ENCODE data around the gene MAN2A1.

Gene MAN2A1

GRCh38 chr5:109719978-109720377 lies 30.3 kb downstream of the MAN2A1 start:
- no peak overlapping the region for H3K4me2 ChIP-seq (ENCODE audit: low read length)
- no peaks in the 10 kb centered on the region for H3K4me1 ChIP-seq (ENCODE audit: insufficient read depth, low read length, severe bottlenecking)
- H3K27ac ChIP-seq (ENCODE audit: low read depth, low read length, poor library complexity, severe bottlenecking): no peak overlapping the region
- no peaks in the 10 kb centered on the region for H3K27me3 ChIP-seq (ENCODE audit: insufficient read depth, low read length)
- no peak overlapping the region for H2AFZ ChIP-seq (ENCODE audit: low read length)
- H3K36me3 ChIP-seq (ENCODE audit: insufficient read depth, low read length): peaks cover 40% of the 10 kb centered on the region
- H3K79me2 ChIP-seq (ENCODE audit: insufficient read depth, low read length): peaks cover 11% of the 10 kb centered on the region; the same call in 1 of the 2 replicates
- TF ChIP-seq EZH2 (IDR thresholded peaks at IDR 0.05; ENCODE audit: borderline replicate concordance, low read length) (no peak), CTCF (IDR thresholded peaks at IDR 0.05; ENCODE audit: low read length) (no peak)
- no peaks in the 10 kb centered on the region for H3F3A ChIP-seq (ENCODE audit: insufficient read depth, low read length)
- H4K20me1 ChIP-seq (ENCODE audit: insufficient read depth, low read length): no peaks in the 10 kb centered on the region
- H3K4me3 ChIP-seq (ENCODE audit: low read depth, low read length, poor library complexity, severe bottlenecking): no peak overlapping the region
- no peaks in the 10 kb centered on the region for H3K9me3 ChIP-seq (ENCODE audit: low read length)
- no peaks in the 10 kb centered on the region for H3K9me2 ChIP-seq (ENCODE audit: low read depth, low read length)
- H3K9ac ChIP-seq (ENCODE audit: low read length): no peak overlapping the region

GRCh38 chr5:109721741-109722140 lies 32.0 kb downstream of the MAN2A1 start:
- no peak overlapping the region for H3K4me2 ChIP-seq (ENCODE audit: low read length)
- no peak overlapping the region for H3K9ac ChIP-seq (ENCODE audit: low read length)
- no peak for TF ChIP-seq EZH2 (IDR thresholded peaks at IDR 0.05; ENCODE audit: borderline replicate concordance, low read length)
- TF ChIP-seq CTCF (IDR thresholded peaks at IDR 0.05; ENCODE audit: low read length): no peak
- no peak overlapping the region for H3K4me3 ChIP-seq (ENCODE audit: low read depth, low read length, poor library complexity, severe bottlenecking)
- H3F3A ChIP-seq (ENCODE audit: insufficient read depth, low read length): no peaks in the 10 kb centered on the region
- peaks cover 37% of the 10 kb centered on the region; the same call in 1 of the 2 replicates for H3K36me3 ChIP-seq (ENCODE audit: insufficient read depth, low read length)
- no peaks in the 10 kb centered on the region for H3K4me1 ChIP-seq (ENCODE audit: insufficient read depth, low read length, severe bottlenecking)
- H3K9me2 ChIP-seq (ENCODE audit: low read depth, low read length): no peaks in the 10 kb centered on the region
- H3K27me3 ChIP-seq (ENCODE audit: insufficient read depth, low read length): no peaks in the 10 kb centered on the region
- H4K20me1 ChIP-seq (ENCODE audit: insufficient read depth, low read length): no peaks in the 10 kb centered on the region
- no peaks in the 10 kb centered on the region for H3K9me3 ChIP-seq (ENCODE audit: low read length)
- peaks cover 4% of the 10 kb centered on the region; the same call in 1 of the 2 replicates for H3K79me2 ChIP-seq (ENCODE audit: insufficient read depth, low read length)
- H2AFZ ChIP-seq (ENCODE audit: low read length): no peak overlapping the region
- H3K27ac ChIP-seq (ENCODE audit: low read depth, low read length, poor library complexity, severe bottlenecking): no peak overlapping the region

GRCh38 chr5:109723606-109724005 lies 33.9 kb downstream of the MAN2A1 start:
- Histone ChIP-seq H3K27ac (ENCODE audit: low read depth, low read length, poor library complexity, severe bottlenecking) (no peak overlapping the region), H3K4me2 (ENCODE audit: low read length) (no peak overlapping the region), H3F3A (ENCODE audit: insufficient read depth, low read length) (no peaks in the 10 kb centered on the region), H3K9me2 (ENCODE audit: low read depth, low read length) (no peaks in the 10 kb centered on the region), H3K4me1 (ENCODE audit: insufficient read depth, low read length, severe bottlenecking) (no peaks in the 10 kb centered on the region), H3K4me3 (ENCODE audit: low read depth, low read length, poor library complexity, severe bottlenecking) (no peak overlapping the region), H3K9ac (ENCODE audit: low read length) (no peak overlapping the region), H4K20me1 (ENCODE audit: insufficient read depth, low read length) (no peaks in the 10 kb centered on the region), H2AFZ (ENCODE audit: low read length) (no peak overlapping the region), H3K27me3 (ENCODE audit: insufficient read depth, low read length) (no peaks in the 10 kb centered on the region), H3K36me3 (ENCODE audit: insufficient read depth, low read length) (peaks cover 19% of the 10 kb centered on the region; the same call in 1 of the 2 replicates), H3K79me2 (ENCODE audit: insufficient read depth, low read length) (peaks cover 4% of the 10 kb centered on the region; the same call in 1 of the 2 replicates), H3K9me3 (ENCODE audit: low read length) (no peaks in the 10 kb centered on the region)
- TF ChIP-seq CTCF (IDR thresholded peaks at IDR 0.05; ENCODE audit: low read length) (no peak), EZH2 (IDR thresholded peaks at IDR 0.05; ENCODE audit: borderline replicate concordance, low read length) (no peak)
